K562 (cell line): ENCODE measurements around the gene CACNG3. TPM values are rescaled to one million over a fixed set of nuclear protein-coding genes. Genes with fewer than 3 reads are reported as not detected.

Experiments used
- ATAC-seq: fragments of 200-7000 bp; cut with Tn5 transposase; 3 replicates; pipeline ENCODE4 v1.9.1; 2020; ENCODE audit warnings: moderate library complexity
- BruUV-seq: library from RNA; stranded (reverse); fragments of 400-500 nt; replicated peaks from 2 replicates; lab custom pipeline; 2021; lab: Mats Ljungman, UMichigan
- CTCF ChIA-PET: fragments of 300-600 bp; formaldehyde crosslinking; extraction: SDS; loops from one replicate; lab custom pipeline; 2021; ENCODE audit warnings: low intra/inter-chr PET ratio; lab: Yijun Ruan, JAX
- POLR2A ChIA-PET: fragments of 300-600, 350-650 bp; sonication (Branson Sonifier 250); formaldehyde crosslinking; extraction: SDS; loops from one replicate; lab custom pipeline; 2021; ENCODE audit warnings: antibody characterized with exemption, inconsistent platforms; lab: Yijun Ruan, JAX
- DNase-seq, 4 experiments: peaks; one replicate each; pipeline versions ENCODE4 v3.0.0 to v3.0.0-alpha.2; 2011 to 2018; ENCODE audit warnings: low spot score in 3 of 4, mixed read lengths in 3 of 4; ENCODE audit errors: extremely low read depth in 1 of 4
- FAIRE-seq: peaks from 2 replicates; lab custom pipeline; 2011; peaks lifted over from hg19 to GRCh38; lab: Jason Lieb, UNC
- H2AFZ ChIP-seq: 2 replicates; pipeline ENCODE4 v1.6.0; 2011; ENCODE audit warnings: low read depth, low read length, control low read depth, inconsistent platforms
- H3K27ac ChIP-seq: fragments of 200-600 bp; 3 replicates; pipeline ENCODE4 v1.8.0; 2011; ENCODE audit warnings: low read depth, mild to moderate bottlenecking, control low read depth, inconsistent platforms, low read length, moderate library complexity, mixed read lengths; ENCODE audit errors: extremely low read depth
- H3K27me3 ChIP-seq, 2 experiments: fragments of 300-600 bp in 1 of 2; 2 replicates in 1 of 2; 3 replicates in 1 of 2; pipeline versions ENCODE4 v1.6.0 to v1.8.0; 2011; ENCODE audit warnings: inconsistent platforms in 2 of 2, low read length in 2 of 2, mild to moderate bottlenecking in 1 of 2, mixed read lengths in 1 of 2, moderate library complexity in 1 of 2; ENCODE audit not compliant: control insufficient read depth in 2 of 2, insufficient read depth in 2 of 2
- H3K36me3 ChIP-seq: fragments of 300-600 bp; 3 replicates; pipeline ENCODE4 v1.8.0; 2011; ENCODE audit warnings: mild to moderate bottlenecking, low read length, inconsistent platforms; ENCODE audit not compliant: control insufficient read depth, insufficient read depth
- H3K4me1 ChIP-seq, 2 experiments: fragments of 200-600 bp in 1 of 2; replicated peaks in 1 of 2; 2 replicates in 1 of 2; 3 replicates in 1 of 2; pipeline versions ENCODE4 v1.5.1 to v1.8.0; 2011; ENCODE audit warnings: inconsistent platforms in 2 of 2, low read length in 2 of 2, mild to moderate bottlenecking in 1 of 2, mixed read lengths in 1 of 2, moderate library complexity in 1 of 2; ENCODE audit not compliant: control insufficient read depth in 2 of 2, insufficient read depth in 2 of 2
- H3K4me2 ChIP-seq: 2 replicates; pipeline ENCODE4 v1.6.1; 2011; ENCODE audit warnings: low read length, control low read depth, inconsistent platforms, mixed read lengths; ENCODE audit not compliant: insufficient read depth
- H3K4me3 ChIP-seq: fragments of 200-600 bp; sonication (generic), shearing (Covaris generic); 2 replicates; pipeline ENCODE4 v1.5.1; 2016; ENCODE audit warnings: control low read depth, inconsistent platforms
- H3K79me2 ChIP-seq: fragments of 200-600 bp; 3 replicates; pipeline ENCODE4 v1.8.0; 2011; ENCODE audit warnings: low read length, inconsistent platforms; ENCODE audit not compliant: control insufficient read depth, insufficient read depth
- H3K9ac ChIP-seq, 2 experiments: 2 replicates each; pipeline versions ENCODE4 v1.6.0 to v1.6.1; 2011; ENCODE audit warnings: low read depth in 2 of 2, low read length in 2 of 2, control low read depth in 1 of 2, inconsistent platforms in 1 of 2, mild to moderate bottlenecking in 1 of 2, mixed read lengths in 1 of 2; ENCODE audit not compliant: insufficient read depth in 1 of 2
- H3K9me1 ChIP-seq: one replicate; pipeline ENCODE4 v1.6.0; 2011; ENCODE audit warnings: inconsistent platforms, mild to moderate bottlenecking, low read length, moderate library complexity; ENCODE audit not compliant: control insufficient read depth, insufficient read depth
- H3K9me3 ChIP-seq: replicated peaks from 2 replicates; pipeline ENCODE4 v1.5.1; 2011; ENCODE audit warnings: low read depth, low read length, inconsistent platforms; ENCODE audit not compliant: control insufficient read depth, insufficient read depth
- H4K20me1 ChIP-seq: replicated peaks from 2 replicates; pipeline ENCODE4 v1.6.1; 2011; ENCODE audit warnings: low read length, inconsistent platforms, mixed read lengths; ENCODE audit not compliant: control insufficient read depth, insufficient read depth
- ATF1 ChIP-seq, 2 experiments: fragments of 450-650 bp in 1 of 2; IDR thresholded peaks; 2 replicates each; pipeline ENCODE4 v1.6.1; 2016; ENCODE audit warnings: missing compliant biosample characterization in 1 of 2, missing genetic modification characterization in 1 of 2
- BRD4 ChIP-seq: fragments of 200-600 bp; sonication (generic); IDR thresholded peaks from 2 replicates; pipeline ENCODE4 v1.6.1; 2017; ENCODE audit warnings: inconsistent platforms
- CCNT2 ChIP-seq: IDR thresholded peaks from 2 replicates; pipeline ENCODE4 v1.6.1; 2011; ENCODE audit warnings: borderline replicate concordance, low read depth, mild to moderate bottlenecking, moderate library complexity, mixed read lengths, low read length; ENCODE audit not compliant: insufficient read length; ENCODE audit errors: extremely low read depth
- CTBP1 ChIP-seq: fragments of 450-650 bp; IDR thresholded peaks from 2 replicates; pipeline ENCODE4 v1.6.1; 2016; ENCODE audit warnings: borderline replicate concordance
- CXXC5 ChIP-seq: fragments of 250-450 bp; sonication (Bioruptor Pico); IDR thresholded peaks from 2 replicates; pipeline ENCODE4 v1.8.0; 2022; ENCODE audit warnings: inconsistent platforms, mild to moderate bottlenecking, moderate library complexity
- EP400 ChIP-seq: fragments of 450-650 bp; IDR thresholded peaks from 2 replicates; pipeline ENCODE4 v1.6.1; 2017; ENCODE audit warnings: antibody characterized with exemption, mild to moderate bottlenecking, moderate library complexity
- JUNB ChIP-seq: fragments of 450-650 bp; formaldehyde crosslinking; conservative IDR thresholded peaks from 2 replicates; pipeline ENCODE4 v1.4.0; 2020; ENCODE audit warnings: mild to moderate bottlenecking
- MTF1 ChIP-seq: fragments of 250-450 bp; sonication (Bioruptor Pico); IDR thresholded peaks from 2 replicates; pipeline ENCODE4 v1.9.0; 2021; ENCODE audit warnings: moderate library complexity, mild to moderate bottlenecking, inconsistent platforms, borderline replicate concordance
- NCOA4 ChIP-seq: fragments of 450-650 bp; IDR thresholded peaks from 2 replicates; pipeline ENCODE4 v1.6.1; 2018; ENCODE audit warnings: mild to moderate bottlenecking; ENCODE audit not compliant: partially characterized antibody
- NR3C1 ChIP-seq: sonication (generic); formaldehyde crosslinking; IDR thresholded peaks from 2 replicates; pipeline ENCODE4 v1.8.1; 2022; ENCODE audit warnings: missing genetic modification reagents
- PHF20 ChIP-seq: fragments of 450-650 bp; IDR thresholded peaks from 2 replicates; pipeline ENCODE4 v1.6.1; 2018; ENCODE audit not compliant: partially characterized antibody
- PHF8 ChIP-seq: fragments of 200-600 bp; sonication (generic); IDR thresholded peaks from 2 replicates; pipeline ENCODE4 v1.6.1; 2012; ENCODE audit warnings: mixed run types, mild to moderate bottlenecking, inconsistent platforms, low read length, moderate library complexity, borderline replicate concordance
- RBM22 ChIP-seq: fragments of 200-400 bp; formaldehyde crosslinking; IDR thresholded peaks from 2 replicates; pipeline ENCODE4 v1.6.1; 2018; ENCODE audit warnings: low read length, low read depth; ENCODE audit not compliant: poor library complexity, severe bottlenecking
- RCOR1 ChIP-seq, 2 experiments: IDR thresholded peaks; 2 replicates each; pipeline ENCODE4 v1.6.1; 2012; ENCODE audit warnings: low read depth in 2 of 2, low read length in 2 of 2, borderline replicate concordance in 1 of 2, improper control_type of control experiment in 1 of 2
- SMAD2 ChIP-seq: fragments of 150-350 bp; IDR thresholded peaks from 2 replicates; pipeline ENCODE4 v1.6.1; 2014; ENCODE audit warnings: low read depth, mild to moderate bottlenecking, low read length
- TAL1 ChIP-seq: fragments of 450-650 bp; IDR thresholded peaks from 2 replicates; pipeline ENCODE4 v1.6.1; 2016; ENCODE audit warnings: mild to moderate bottlenecking
- TEAD4 ChIP-seq, 2 experiments: sonication (generic) in 1 of 2; formaldehyde crosslinking in 1 of 2; IDR thresholded peaks; 2 replicates each; pipeline versions ENCODE4 v1.6.1 to v1.8.0; 2012 to 2022; ENCODE audit warnings: borderline replicate concordance in 1 of 2, inconsistent platforms in 1 of 2, low read length in 1 of 2, mild to moderate bottlenecking in 1 of 2, missing genetic modification reagents in 1 of 2
- ZNF263 ChIP-seq: sonication (generic); formaldehyde crosslinking; IDR thresholded peaks from 2 replicates; pipeline ENCODE4 v1.8.0; 2022; ENCODE audit warnings: mild to moderate bottlenecking, missing genetic modification reagents, borderline replicate concordance
- ZNF274 ChIP-seq: IDR thresholded peaks from 2 replicates; pipeline ENCODE4 v1.6.1; 2011; ENCODE audit warnings: low read depth, mild to moderate bottlenecking, low read length, moderate library complexity, borderline replicate concordance
- WGBS: fragments of 100-300 bp; shearing (Covaris generic); methylation state at CpG from one replicate; pipeline ENCODE4 v1.1.6; 2016; ENCODE audit warnings: low coverage, mixed read lengths; ENCODE audit not compliant: insufficient coverage; ENCODE audit errors: missing lambda C conversion rate; 5-methylcytosine and 5-hydroxymethylcytosine counted together
- in situ Hi-C: fragments of 300-500 bp; cut with MboI; formaldehyde crosslinking; loops from 4 replicates; pipeline ENCODE4 v1.15.0; 2018; ENCODE audit warnings: inconsistent platforms, mixed read lengths
- intact Hi-C: fragments of 100-400 bp; cut with micrococcal nuclease; formaldehyde crosslinking; loops from 2 replicates; pipeline ENCODE4 v1.14.2; 2022
- polyA plus RNA-seq, 8 experiments: library from polyadenylated mRNA; depleted of rRNA in 4 of 8; stranded (reverse) in 5 of 8; unstranded in 3 of 8; fragments of >200 nt; fragmentation: Nextera tagmentation in 2 of 8; fragmentation: Illumina TruSeq in 1 of 8; extraction: Ambion mirVana in 2 of 8; extraction: Trizol in 1 of 8; gene quantifications; 2 replicates each; pipeline versions ENCODE4 v1.2.1 to v1.2.3, GENCODE V29; 2011 to 2014; ENCODE audit warnings: inconsistent platforms in 1 of 8, missing spikeins in 1 of 8
- total RNA-seq, 7 experiments: library from RNA; depleted of rRNA in 6 of 7; stranded (reverse); fragments of >200 nt in 6 of 7; fragmentation: Illumina TruSeq in 2 of 7; extraction: Trizol in 2 of 7; gene quantifications; 2 replicates each; pipeline versions ENCODE4 v1.2.1 to v1.2.3, GENCODE V29; 2011 to 2021; ENCODE audit warnings: low replicate concordance in 1 of 7
- TF ChIP-seq, protein P1 (sequence below): fragments of 250-450 bp; sonication (Bioruptor Pico); IDR thresholded peaks from 2 replicates; pipeline ENCODE4 v1.5.0; 2021; ENCODE audit warnings: mild to moderate bottlenecking, borderline replicate concordance
- TF ChIP-seq, protein P2 (sequence below): IDR thresholded peaks from 2 replicates; pipeline ENCODE4 v1.6.1; 2011; ENCODE audit not compliant: insufficient read length; ENCODE audit errors: extremely low read depth

Gene CACNG3
- total and polyA plus RNA-seq, 9 of the 15 experiments (the other 6 are each of a cell fraction or from before 2014, with no cell fraction given) = not detected

DNA sequence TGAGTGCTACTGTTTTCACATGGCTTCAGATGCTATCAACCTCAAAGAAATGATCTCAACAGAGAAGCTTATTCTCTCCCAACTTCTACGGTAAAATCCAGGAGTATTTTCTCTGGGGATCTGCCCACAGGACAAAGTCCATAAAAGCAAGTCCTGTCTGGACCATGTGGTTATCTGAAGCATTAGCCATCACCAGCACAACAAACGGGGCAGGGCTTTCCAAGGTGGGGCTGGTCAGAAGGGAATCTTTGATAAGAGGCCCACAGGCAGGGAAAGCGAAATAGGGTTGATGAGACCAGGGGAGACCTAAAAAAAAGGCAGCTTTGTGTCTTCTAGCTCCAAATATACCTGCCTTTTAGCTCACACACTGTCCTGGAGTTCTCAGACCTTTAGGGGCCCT lies 38.7 kb upstream of the CACNG3 start:
- in situ Hi-C loops (no loop called here), intact Hi-C loops (no loop called here)
- DNase-seq (peak; percentile 69 to 79 (median 76)), FAIRE-seq (peak; percentile 49), ATAC-seq (peak; percentile 78)
- Histone ChIP-seq H3K27me3 (no peaks in the 10 kb centered on the region), H4K20me1 (no peaks in the 10 kb centered on the region), H3K36me3 (peaks cover 65% of the 10 kb centered on the region), H3K4me3 (no peak overlapping the region), H3K9me1 (peaks cover 4% of the 10 kb centered on the region), H2AFZ (no peak overlapping the region), H3K27ac (no peak overlapping the region), H3K4me1 (peaks cover 6 to 33% of the 10 kb centered on the region in 2 experiments; a peak in 3 of 5 replicates), H3K79me2 (no peaks in the 10 kb centered on the region), H3K4me2 (no peak overlapping the region; the same call in 1 of the 2 replicates), H3K9ac (no peak overlapping the region), H3K9me3 (no peaks in the 10 kb centered on the region)
- ChIA-PET POLR2A (interaction anchor here (0.7 to 1.4 kb wide), 4 partner anchors 9 to 72 kb away, joined by 3 read pairs; no protein-coding TSS in a partner anchor), CTCF (no interaction called here)
- BruUV-seq = no TSS peak
- 20% methylated on average over 3 of the region's 3 CpGs for WGBS
- no peak for TF ChIP-seq MTF1 (CRISPR knock-in tag)
- no peak for TF ChIP-seq NR3C1
- TF ChIP-seq RBM22 = peak; percentile 14
- TF ChIP-seq, protein P1, sequence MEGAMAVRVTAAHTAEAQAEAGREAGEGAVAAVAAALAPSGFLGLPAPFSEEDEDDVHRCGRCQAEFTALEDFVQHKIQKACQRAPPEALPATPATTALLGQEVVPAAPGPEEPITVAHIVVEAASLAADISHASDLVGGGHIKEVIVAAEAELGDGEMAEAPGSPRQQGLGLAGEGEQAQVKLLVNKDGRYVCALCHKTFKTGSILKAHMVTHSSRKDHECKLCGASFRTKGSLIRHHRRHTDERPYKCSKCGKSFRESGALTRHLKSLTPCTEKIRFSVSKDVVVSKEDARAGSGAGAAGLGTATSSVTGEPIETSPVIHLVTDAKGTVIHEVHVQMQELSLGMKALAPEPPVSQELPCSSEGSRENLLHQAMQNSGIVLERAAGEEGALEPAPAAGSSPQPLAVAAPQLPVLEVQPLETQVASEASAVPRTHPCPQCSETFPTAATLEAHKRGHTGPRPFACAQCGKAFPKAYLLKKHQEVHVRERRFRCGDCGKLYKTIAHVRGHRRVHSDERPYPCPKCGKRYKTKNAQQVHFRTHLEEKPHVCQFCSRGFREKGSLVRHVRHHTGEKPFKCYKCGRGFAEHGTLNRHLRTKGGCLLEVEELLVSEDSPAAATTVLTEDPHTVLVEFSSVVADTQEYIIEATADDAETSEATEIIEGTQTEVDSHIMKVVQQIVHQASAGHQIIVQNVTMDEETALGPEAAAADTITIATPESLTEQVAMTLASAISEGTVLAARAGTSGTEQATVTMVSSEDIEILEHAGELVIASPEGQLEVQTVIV = no peak
- TF ChIP-seq EP400 = 0 out of 2 replicates have a peak, but pooled peaks have one; percentile 13
- TF ChIP-seq, protein P2, sequence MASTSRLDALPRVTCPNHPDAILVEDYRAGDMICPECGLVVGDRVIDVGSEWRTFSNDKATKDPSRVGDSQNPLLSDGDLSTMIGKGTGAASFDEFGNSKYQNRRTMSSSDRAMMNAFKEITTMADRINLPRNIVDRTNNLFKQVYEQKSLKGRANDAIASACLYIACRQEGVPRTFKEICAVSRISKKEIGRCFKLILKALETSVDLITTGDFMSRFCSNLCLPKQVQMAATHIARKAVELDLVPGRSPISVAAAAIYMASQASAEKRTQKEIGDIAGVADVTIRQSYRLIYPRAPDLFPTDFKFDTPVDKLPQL = no peak
- no peak for TF ChIP-seq JUNB (CRISPR knock-in tag)
- TF ChIP-seq BRD4 = no peak
- TF ChIP-seq TAL1 = peak; percentile 79
- peak; percentile 73 for TF ChIP-seq TEAD4 (IDR thresholded peaks at IDR 0.05; ENCODE audit: low read length)
- TF ChIP-seq TEAD4 (CRISPR knock-in tag; IDR thresholded peaks at IDR 0.05; ENCODE audit: borderline replicate concordance) = no peak
- TF ChIP-seq PHF8 = no peak
- no peak for TF ChIP-seq CXXC5
- no peak for TF ChIP-seq ZNF274
- no peak for TF ChIP-seq ATF1 (CRISPR knock-in tag; IDR thresholded peaks at IDR 0.05)
- no peak for TF ChIP-seq ATF1 (tag; IDR thresholded peaks at IDR 0.05)
- TF ChIP-seq ZNF263 (CRISPR knock-in tag) = no peak
- no peak for TF ChIP-seq SMAD2
- TF ChIP-seq CTBP1 = peak; percentile 60; the same call in 1 of the 2 replicates
- peak in 1 of 2 experiments; percentile 61; a peak in 1 of 4 replicates for TF ChIP-seq RCOR1 (IDR thresholded peaks at IDR 0.05; ENCODE audit: borderline replicate concordance in 1 of 2, low read depth in 2 of 2, low read length in 2 of 2)
- no peak for TF ChIP-seq PHF20
- no peak for TF ChIP-seq NCOA4
- TF ChIP-seq CCNT2 = peak; percentile 27
